Suprapubic skin (tissue), 4 donors: ENCODE data around the gene LRRC37B.
"Not testable (repeated sequence)": the region's sequence is repeated elsewhere in the genome, so short reads cannot be mapped to it uniquely, and the experiment has no call there.

Experiments
- CTCF ChIP-seq, 2 donors: fragments of 200-600 bp in 1 of 2; fragments of 450-650 bp in 1 of 2; sonication (generic) in 1 of 2; IDR thresholded peaks; one replicate each; pipeline ENCODE4 v1.5.1; 2016 to 2019; ENCODE audit warnings: antibody characterized with exemption in 2 of 2, mild to moderate bottlenecking in 1 of 2, moderate library complexity in 1 of 2
- EP300 ChIP-seq: sonication (generic); formaldehyde crosslinking; IDR thresholded peaks from one replicate; pipeline ENCODE4 v1.6.1; 2017; ENCODE audit warnings: antibody characterized with exemption
- POLR2A ChIP-seq, 2 donors: fragments of 450-650 bp; IDR thresholded peaks; one replicate each; pipeline ENCODE4 v1.6.1; 2017; ENCODE audit warnings: antibody characterized with exemption in 2 of 2, mild to moderate bottlenecking in 2 of 2, moderate library complexity in 2 of 2
- POLR2AphosphoS5 ChIP-seq, 3 donors: sonication (generic); formaldehyde crosslinking; IDR thresholded peaks; one replicate each; pipeline ENCODE4 v1.6.1; 2017; ENCODE audit warnings: antibody characterized with exemption in 3 of 3

GRCh38 chr17:32073131-32073530 is 65.9 kb downstream of the LRRC37B start:
- TF ChIP-seq EP300; CTCF (IDR thresholded peaks at IDR 0.05); POLR2A (IDR thresholded peaks at IDR 0.05); POLR2AphosphoS5 (IDR thresholded peaks at IDR 0.05): not testable (repeated sequence)
